Body of pancreas (tissue), 4 donors: Measurements from ENCODE around the gene SLC43A1.

Experiments used
- CTCF ChIP-seq, 7 experiments: fragments of 450-650 bp in 4 of 7; fragments of 200-600 bp in 3 of 7; sonication (generic) in 3 of 7; IDR thresholded peaks; one replicate each; pipeline ENCODE4 v1.5.1; 2016 to 2019; ENCODE audit warnings: antibody characterized with exemption in 7 of 7
- POLR2A ChIP-seq, 3 donors: fragments of 450-650 bp; IDR thresholded peaks; one replicate each; pipeline ENCODE4 v1.6.1; 2016; ENCODE audit warnings: antibody characterized with exemption in 3 of 3, mild to moderate bottlenecking in 2 of 3

- TF ChIP-seq CTCF (IDR thresholded peaks at IDR 0.05) (no peak), POLR2A (IDR thresholded peaks at IDR 0.05) (no peak)
These were observed 2.1 kb downstream of the SLC43A1 start for GRCh38 chr11:57513452-57513795.
